Germinal center (tissue), 1 donor: Measurements from ENCODE around the gene NDUFB5.
"Not testable (repeated sequence)": the region's sequence is repeated elsewhere in the genome, so short reads cannot be mapped to it uniquely, and the experiment has no call there.

Source experiments
- DNase-seq: peaks from one replicate; pipeline ENCODE4 v3.0.0; 2012; ENCODE audit warnings: mixed read lengths, low spot score

Gene NDUFB5

GRCh38 chr3:179630753-179631451 is 26.3 kb downstream of the NDUFB5 start:
- no peak for DNase-seq

- no peak for DNase-seq
Measured at GRCh38 chr3:179640469-179640868, 35.9 kb downstream of the NDUFB5 start.

- no peak for DNase-seq
Measured at GRCh38 chr3:179642871-179643270, 38.3 kb downstream of the NDUFB5 start.

GRCh38 chr3:179643837-179644236 is 39.2 kb downstream of the NDUFB5 start:
- DNase-seq, result not testable (repeated sequence)

GRCh38 chr3:179646177-179646576 is 41.6 kb downstream of the NDUFB5 start:
- DNase-seq, result no peak

- no peak for DNase-seq
Measured at GRCh38 chr3:179651687-179652446, 47.3 kb downstream of the NDUFB5 start.

- peak; percentile 75 for DNase-seq
Measured at GRCh38 chr3:179652447-179653095, 48.0 kb downstream of the NDUFB5 start, which contains the start of gene USP13. TSS of gene USP13 (plus strand) at chr3:179653040. CDS start at chr3:179653226, 186 bp downstream.

GRCh38 chr3:179653096-179653797 is 48.7 kb downstream of the NDUFB5 start:
- DNase-seq, result peak; percentile 62

GRCh38 chr3:179655236-179655635 is 50.6 kb downstream of the NDUFB5 start:
- no peak for DNase-seq

GRCh38 chr3:179658606-179659005 is 54.0 kb downstream of the NDUFB5 start:
- no peak for DNase-seq

- no peak for DNase-seq
Measured at GRCh38 chr3:179660872-179661271, 56.3 kb downstream of the NDUFB5 start.

GRCh38 chr3:179661777-179662176 is 57.2 kb downstream of the NDUFB5 start:
- no peak for DNase-seq

GRCh38 chr3:179663093-179663492 is 58.5 kb downstream of the NDUFB5 start:
- no peak for DNase-seq

- no peak for DNase-seq
Measured at GRCh38 chr3:179666030-179666429, 61.4 kb downstream of the NDUFB5 start.

GRCh38 chr3:179666436-179667035 is 61.9 kb downstream of the NDUFB5 start:
- no peak for DNase-seq

GRCh38 chr3:179668429-179668828 is 63.8 kb downstream of the NDUFB5 start:
- no peak for DNase-seq

GRCh38 chr3:179670311-179670710 is 65.7 kb downstream of the NDUFB5 start:
- no peak for DNase-seq

- no peak for DNase-seq
Measured at GRCh38 chr3:179671309-179671708, 66.7 kb downstream of the NDUFB5 start.

GRCh38 chr3:179671747-179672242 is 67.2 kb downstream of the NDUFB5 start:
- no peak for DNase-seq

- DNase-seq, result no peak
Measured at GRCh38 chr3:179672918-179673317, 68.3 kb downstream of the NDUFB5 start.

GRCh38 chr3:179673523-179673922 is 68.9 kb downstream of the NDUFB5 start:
- no peak for DNase-seq

GRCh38 chr3:179676081-179676480 is 71.5 kb downstream of the NDUFB5 start:
- no peak for DNase-seq
